Liver (tissue), 3 donors: ENCODE measurements around the gene SOX6.

ENCODE experiments used
- EGR1 ChIP-seq, 2 donors: IDR thresholded peaks; 2 replicates each; pipeline ENCODE4 v1.6.1; 2016 to 2018; ENCODE audit warnings: antibody characterized with exemption in 2 of 2, low read depth in 2 of 2
- FOXA1 ChIP-seq: IDR thresholded peaks from 2 replicates; pipeline ENCODE4 v1.6.1; 2016; ENCODE audit warnings: antibody characterized with exemption
- GABPA ChIP-seq, 2 donors: IDR thresholded peaks in 1 of 2; conservative IDR thresholded peaks in 1 of 2; 2 replicates each; pipeline ENCODE4 v1.6.1; 2016; ENCODE audit warnings: antibody characterized with exemption in 2 of 2, mild to moderate bottlenecking in 1 of 2, moderate library complexity in 1 of 2
- HNF4G ChIP-seq: IDR thresholded peaks from 2 replicates; pipeline ENCODE4 v1.6.1; 2016; ENCODE audit warnings: antibody characterized with exemption
- JUND ChIP-seq, 2 donors: IDR thresholded peaks; 2 replicates each; pipeline ENCODE4 v1.6.1; 2016; ENCODE audit warnings: antibody characterized with exemption in 2 of 2
- RAD21 ChIP-seq, 2 donors: IDR thresholded peaks; 2 replicates each; pipeline ENCODE4 v1.6.1; 2016; ENCODE audit warnings: antibody characterized with exemption in 2 of 2, mild to moderate bottlenecking in 2 of 2
- RXRA ChIP-seq, 2 donors: IDR thresholded peaks; 2 replicates each; pipeline ENCODE4 v1.6.1; 2017 to 2018; ENCODE audit warnings: antibody characterized with exemption in 2 of 2, mild to moderate bottlenecking in 1 of 2
- SP1 ChIP-seq: IDR thresholded peaks from 2 replicates; pipeline ENCODE4 v1.6.1; 2018; ENCODE audit warnings: antibody characterized with exemption, mild to moderate bottlenecking
- TAF1 ChIP-seq: conservative IDR thresholded peaks from 2 replicates; pipeline ENCODE4 v1.6.1; 2016; ENCODE audit warnings: antibody characterized with exemption, mild to moderate bottlenecking
- YY1 ChIP-seq: IDR thresholded peaks from 2 replicates; pipeline ENCODE4 v1.6.1; 2016; ENCODE audit warnings: antibody characterized with exemption, mild to moderate bottlenecking
- TF ChIP-seq, protein P1 (sequence below): fragments of 150-350 bp; IDR thresholded peaks from 2 replicates; pipeline ENCODE4 v1.5.1; 2017; ENCODE audit warnings: improper control_type of control experiment, low read depth, low read length; ENCODE audit not compliant: missing input control
- TF ChIP-seq, protein P2 (sequence below): IDR thresholded peaks from 2 replicates; pipeline ENCODE4 v1.6.1; 2016; ENCODE audit warnings: antibody characterized with exemption
- TF ChIP-seq, protein P3 (sequence below): IDR thresholded peaks from 2 replicates; pipeline ENCODE4 v1.6.1; 2016; ENCODE audit warnings: antibody characterized with exemption, mild to moderate bottlenecking
- donor health status: healthy.
- donor health status: healthy.

DNA sequence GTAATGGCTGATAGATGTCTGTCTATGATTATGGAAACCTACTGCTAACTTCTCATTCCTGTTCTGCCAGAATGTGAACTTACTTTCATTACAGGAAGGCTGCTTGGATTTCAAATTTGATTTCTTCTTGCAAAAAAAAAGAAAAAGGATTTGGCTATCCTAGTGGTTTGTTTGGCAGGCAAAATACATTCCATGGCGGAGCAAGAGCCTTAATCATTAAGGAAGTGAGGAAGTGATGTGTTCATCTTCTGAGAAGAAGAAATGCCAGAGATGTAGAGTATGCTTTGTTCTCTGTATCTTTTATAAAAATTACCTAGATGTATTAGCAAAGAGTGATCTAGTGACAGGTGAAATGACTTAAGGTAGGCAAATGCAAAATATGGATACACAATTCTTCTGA lies 356.3 kb downstream of the SOX6 start:
- no peak for TF ChIP-seq RAD21 (IDR thresholded peaks at IDR 0.05)
- TF ChIP-seq, protein P1, sequence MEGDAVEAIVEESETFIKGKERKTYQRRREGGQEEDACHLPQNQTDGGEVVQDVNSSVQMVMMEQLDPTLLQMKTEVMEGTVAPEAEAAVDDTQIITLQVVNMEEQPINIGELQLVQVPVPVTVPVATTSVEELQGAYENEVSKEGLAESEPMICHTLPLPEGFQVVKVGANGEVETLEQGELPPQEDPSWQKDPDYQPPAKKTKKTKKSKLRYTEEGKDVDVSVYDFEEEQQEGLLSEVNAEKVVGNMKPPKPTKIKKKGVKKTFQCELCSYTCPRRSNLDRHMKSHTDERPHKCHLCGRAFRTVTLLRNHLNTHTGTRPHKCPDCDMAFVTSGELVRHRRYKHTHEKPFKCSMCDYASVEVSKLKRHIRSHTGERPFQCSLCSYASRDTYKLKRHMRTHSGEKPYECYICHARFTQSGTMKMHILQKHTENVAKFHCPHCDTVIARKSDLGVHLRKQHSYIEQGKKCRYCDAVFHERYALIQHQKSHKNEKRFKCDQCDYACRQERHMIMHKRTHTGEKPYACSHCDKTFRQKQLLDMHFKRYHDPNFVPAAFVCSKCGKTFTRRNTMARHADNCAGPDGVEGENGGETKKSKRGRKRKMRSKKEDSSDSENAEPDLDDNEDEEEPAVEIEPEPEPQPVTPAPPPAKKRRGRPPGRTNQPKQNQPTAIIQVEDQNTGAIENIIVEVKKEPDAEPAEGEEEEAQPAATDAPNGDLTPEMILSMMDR = no peak
- TF ChIP-seq, protein P2, sequence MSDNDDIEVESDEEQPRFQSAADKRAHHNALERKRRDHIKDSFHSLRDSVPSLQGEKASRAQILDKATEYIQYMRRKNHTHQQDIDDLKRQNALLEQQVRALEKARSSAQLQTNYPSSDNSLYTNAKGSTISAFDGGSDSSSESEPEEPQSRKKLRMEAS = no peak
- TF ChIP-seq YY1 = no peak
- no peak for TF ChIP-seq JUND (IDR thresholded peaks at IDR 0.05)
- no peak for TF ChIP-seq FOXA1
- TF ChIP-seq, protein P3, sequence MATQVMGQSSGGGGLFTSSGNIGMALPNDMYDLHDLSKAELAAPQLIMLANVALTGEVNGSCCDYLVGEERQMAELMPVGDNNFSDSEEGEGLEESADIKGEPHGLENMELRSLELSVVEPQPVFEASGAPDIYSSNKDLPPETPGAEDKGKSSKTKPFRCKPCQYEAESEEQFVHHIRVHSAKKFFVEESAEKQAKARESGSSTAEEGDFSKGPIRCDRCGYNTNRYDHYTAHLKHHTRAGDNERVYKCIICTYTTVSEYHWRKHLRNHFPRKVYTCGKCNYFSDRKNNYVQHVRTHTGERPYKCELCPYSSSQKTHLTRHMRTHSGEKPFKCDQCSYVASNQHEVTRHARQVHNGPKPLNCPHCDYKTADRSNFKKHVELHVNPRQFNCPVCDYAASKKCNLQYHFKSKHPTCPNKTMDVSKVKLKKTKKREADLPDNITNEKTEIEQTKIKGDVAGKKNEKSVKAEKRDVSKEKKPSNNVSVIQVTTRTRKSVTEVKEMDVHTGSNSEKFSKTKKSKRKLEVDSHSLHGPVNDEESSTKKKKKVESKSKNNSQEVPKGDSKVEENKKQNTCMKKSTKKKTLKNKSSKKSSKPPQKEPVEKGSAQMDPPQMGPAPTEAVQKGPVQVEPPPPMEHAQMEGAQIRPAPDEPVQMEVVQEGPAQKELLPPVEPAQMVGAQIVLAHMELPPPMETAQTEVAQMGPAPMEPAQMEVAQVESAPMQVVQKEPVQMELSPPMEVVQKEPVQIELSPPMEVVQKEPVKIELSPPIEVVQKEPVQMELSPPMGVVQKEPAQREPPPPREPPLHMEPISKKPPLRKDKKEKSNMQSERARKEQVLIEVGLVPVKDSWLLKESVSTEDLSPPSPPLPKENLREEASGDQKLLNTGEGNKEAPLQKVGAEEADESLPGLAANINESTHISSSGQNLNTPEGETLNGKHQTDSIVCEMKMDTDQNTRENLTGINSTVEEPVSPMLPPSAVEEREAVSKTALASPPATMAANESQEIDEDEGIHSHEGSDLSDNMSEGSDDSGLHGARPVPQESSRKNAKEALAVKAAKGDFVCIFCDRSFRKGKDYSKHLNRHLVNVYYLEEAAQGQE = no peak
- TF ChIP-seq GABPA (IDR thresholded peaks at IDR 0.05 in 1 of 2, conservative IDR thresholded peaks at IDR 0.05 in 1 of 2) = no peak
- no peak for TF ChIP-seq RXRA (IDR thresholded peaks at IDR 0.05)
- TF ChIP-seq TAF1 = no peak
- no peak for TF ChIP-seq EGR1 (IDR thresholded peaks at IDR 0.05; ENCODE audit: low read depth in 2 of 2)
- TF ChIP-seq HNF4G = no peak
- no peak for TF ChIP-seq SP1
